HEK293T (cell line): Measurements from ENCODE around the gene TMEM263.

ENCODE experiments used
- BHLHE40 ChIP-seq: fragments of 450-650 bp; IDR thresholded peaks from 2 replicates; pipeline ENCODE4 v1.6.1; 2016; ENCODE audit warnings: mild to moderate bottlenecking, moderate library complexity, borderline replicate concordance
- CTBP1 ChIP-seq: fragments of 450-650 bp; IDR thresholded peaks from 2 replicates; pipeline ENCODE4 v1.6.1; 2016; ENCODE audit warnings: borderline replicate concordance
- FOXK2 ChIP-seq: fragments of 450-650 bp; IDR thresholded peaks from 2 replicates; pipeline ENCODE4 v1.6.1; 2016; ENCODE audit warnings: mild to moderate bottlenecking
- NFRKB ChIP-seq: fragments of 450-650 bp; IDR thresholded peaks from 2 replicates; pipeline ENCODE4 v1.6.1; 2016; ENCODE audit warnings: mild to moderate bottlenecking, moderate library complexity
- SP1 ChIP-seq: fragments of 450-650 bp; IDR thresholded peaks from 2 replicates; pipeline ENCODE4 v1.6.1; 2017
- SUZ12 ChIP-seq: fragments of 450-650 bp; IDR thresholded peaks from 2 replicates; pipeline ENCODE4 v1.6.1; 2016; ENCODE audit warnings: mild to moderate bottlenecking
- TARDBP ChIP-seq: fragments of 450-650 bp; IDR thresholded peaks from 2 replicates; pipeline ENCODE4 v1.6.1; 2016
- ZNF384 ChIP-seq: fragments of 450-650 bp; IDR thresholded peaks from 2 replicates; pipeline ENCODE4 v1.6.1; 2016
- TF ChIP-seq, protein P1 (sequence below): fragments of 450-650 bp; IDR thresholded peaks from 2 replicates; pipeline ENCODE4 v1.6.1; 2016

GRCh38 chr12:106955377-106956047 lies at the start of gene TMEM263:
- no peak for TF ChIP-seq ZNF384
- no peak for TF ChIP-seq NFRKB
- no peak for TF ChIP-seq FOXK2
- TF ChIP-seq SP1 = no peak
- no peak for TF ChIP-seq TARDBP
- TF ChIP-seq SUZ12 = no peak
- no peak for TF ChIP-seq CTBP1
- TF ChIP-seq BHLHE40 = no peak
- TF ChIP-seq, protein P1, sequence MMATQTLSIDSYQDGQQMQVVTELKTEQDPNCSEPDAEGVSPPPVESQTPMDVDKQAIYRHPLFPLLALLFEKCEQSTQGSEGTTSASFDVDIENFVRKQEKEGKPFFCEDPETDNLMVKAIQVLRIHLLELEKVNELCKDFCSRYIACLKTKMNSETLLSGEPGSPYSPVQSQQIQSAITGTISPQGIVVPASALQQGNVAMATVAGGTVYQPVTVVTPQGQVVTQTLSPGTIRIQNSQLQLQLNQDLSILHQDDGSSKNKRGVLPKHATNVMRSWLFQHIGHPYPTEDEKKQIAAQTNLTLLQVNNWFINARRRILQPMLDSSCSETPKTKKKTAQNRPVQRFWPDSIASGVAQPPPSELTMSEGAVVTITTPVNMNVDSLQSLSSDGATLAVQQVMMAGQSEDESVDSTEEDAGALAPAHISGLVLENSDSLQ = no peak
